Urothelium cell line (cell line): Measurements from ENCODE around the gene KCNIP1.

Source experiments
- DNase-seq: peaks from one replicate; pipeline ENCODE4 v3.0.0; 2011; ENCODE audit warnings: low spot score, mixed read lengths
- FAIRE-seq: peaks from 2 replicates; lab custom pipeline; 2011; peaks lifted over from hg19 to GRCh38; lab: Jason Lieb, UNC

Gene KCNIP1

GRCh38 chr5:170504616-170505266 lies 921 bp downstream of the KCNIP1 start:
- no peak for FAIRE-seq

GRCh38 chr5:170508036-170508435 lies 4.2 kb downstream of the KCNIP1 start:
- FAIRE-seq (peak; percentile 42), DNase-seq (no peak)

More at GRCh38 chr5:170504616-170505266, 921 bp downstream of the KCNIP1 start:
- DNase-seq: no peak

- FAIRE-seq (no peak), DNase-seq (peak; percentile 44)
Observed at GRCh38 chr5:170508660-170509347, 5.0 kb downstream of the KCNIP1 start.

- FAIRE-seq (no peak), DNase-seq (no peak)
Observed at GRCh38 chr5:170509348-170509660, 5.5 kb downstream of the KCNIP1 start.

GRCh38 chr5:170510126-170510525 lies 6.3 kb downstream of the KCNIP1 start:
- FAIRE-seq (no peak), DNase-seq (no peak)

- DNase-seq: no peak
- no peak for FAIRE-seq
Observed at GRCh38 chr5:170510559-170510958, 6.7 kb downstream of the KCNIP1 start.

- DNase-seq (no peak), FAIRE-seq (no peak)
Observed at GRCh38 chr5:170511551-170512258, 7.9 kb downstream of the KCNIP1 start.

GRCh38 chr5:170513856-170514525 lies 10.2 kb downstream of the KCNIP1 start:
- no peak for FAIRE-seq
- DNase-seq: no peak

- DNase-seq (no peak), FAIRE-seq (peak; percentile 98)
Observed at GRCh38 chr5:170517411-170517810, 13.6 kb downstream of the KCNIP1 start.

GRCh38 chr5:170518277-170518676 lies 14.5 kb downstream of the KCNIP1 start:
- DNase-seq (no peak), FAIRE-seq (no peak)

GRCh38 chr5:170519549-170519948 lies 15.7 kb downstream of the KCNIP1 start:
- DNase-seq: no peak
- FAIRE-seq: no peak

- no peak for FAIRE-seq
- no peak for DNase-seq
Observed at GRCh38 chr5:170520372-170520771, 16.6 kb downstream of the KCNIP1 start.

- DNase-seq: peak; percentile 77
- no peak for FAIRE-seq
Observed at GRCh38 chr5:170522211-170523141, 18.7 kb downstream of the KCNIP1 start.

GRCh38 chr5:170523142-170523551 lies 19.3 kb downstream of the KCNIP1 start:
- DNase-seq (no peak), FAIRE-seq (no peak)

- no peak for FAIRE-seq
- no peak for DNase-seq
Observed at GRCh38 chr5:170523830-170524229, 20.0 kb downstream of the KCNIP1 start.

- FAIRE-seq (no peak), DNase-seq (no peak)
Observed at GRCh38 chr5:170524576-170524975, 20.8 kb downstream of the KCNIP1 start.

- DNase-seq: no peak
- FAIRE-seq: no peak
Observed at GRCh38 chr5:170525470-170526211, 21.8 kb downstream of the KCNIP1 start.

- FAIRE-seq (no peak), DNase-seq (no peak)
Observed at GRCh38 chr5:170527991-170528390, 24.2 kb downstream of the KCNIP1 start.

GRCh38 chr5:170528976-170529375 lies 25.2 kb downstream of the KCNIP1 start:
- no peak for FAIRE-seq
- DNase-seq: no peak

- FAIRE-seq (no peak), DNase-seq (no peak)
Observed at GRCh38 chr5:170532935-170533334, 29.1 kb downstream of the KCNIP1 start.
